Raji (cell line): Measurements from ENCODE around the gene MIF.

Experiments
- POLR2A ChIP-seq: IDR thresholded peaks from 2 replicates; pipeline ENCODE4 v1.6.1; 2011; ENCODE audit warnings: low read depth, low read length, control low read depth; ENCODE audit not compliant: insufficient read depth

Gene MIF

DNA sequence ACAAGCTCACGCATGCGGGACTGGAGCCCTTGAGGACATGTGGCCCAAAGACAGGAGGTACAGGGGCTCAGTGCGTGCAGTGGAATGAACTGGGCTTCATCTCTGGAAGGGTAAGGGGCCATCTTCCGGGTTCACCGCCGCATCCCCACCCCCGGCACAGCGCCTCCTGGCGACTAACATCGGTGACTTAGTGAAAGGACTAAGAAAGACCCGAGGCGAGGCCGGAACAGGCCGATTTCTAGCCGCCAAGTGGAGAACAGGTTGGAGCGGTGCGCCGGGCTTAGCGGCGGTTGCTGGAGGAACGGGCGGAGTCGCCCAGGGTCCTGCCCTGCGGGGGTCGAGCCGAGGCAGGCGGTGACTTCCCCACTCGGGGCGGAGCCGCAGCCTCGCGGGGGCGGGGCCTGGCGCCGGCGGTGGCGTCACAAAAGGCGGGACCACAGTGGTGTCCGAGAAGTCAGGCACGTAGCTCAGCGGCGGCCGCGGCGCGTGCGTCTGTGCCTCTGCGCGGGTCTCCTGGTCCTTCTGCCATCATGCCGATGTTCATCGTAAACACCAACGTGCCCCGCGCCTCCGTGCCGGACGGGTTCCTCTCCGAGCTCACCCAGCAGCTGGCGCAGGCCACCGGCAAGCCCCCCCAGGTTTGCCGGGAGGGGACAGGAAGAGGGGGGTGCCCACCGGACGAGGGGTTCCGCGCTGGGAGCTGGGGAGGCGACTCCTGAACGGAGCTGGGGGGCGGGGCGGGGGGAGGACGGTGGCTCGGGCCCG is at the start of gene MIF:
TSS of gene MIF (plus strand) at position 439 of the 765 bp plus-strand sequence. CDS start at position 531, 92 bp downstream.
- peak; percentile 96 for TF ChIP-seq POLR2A

DNA sequence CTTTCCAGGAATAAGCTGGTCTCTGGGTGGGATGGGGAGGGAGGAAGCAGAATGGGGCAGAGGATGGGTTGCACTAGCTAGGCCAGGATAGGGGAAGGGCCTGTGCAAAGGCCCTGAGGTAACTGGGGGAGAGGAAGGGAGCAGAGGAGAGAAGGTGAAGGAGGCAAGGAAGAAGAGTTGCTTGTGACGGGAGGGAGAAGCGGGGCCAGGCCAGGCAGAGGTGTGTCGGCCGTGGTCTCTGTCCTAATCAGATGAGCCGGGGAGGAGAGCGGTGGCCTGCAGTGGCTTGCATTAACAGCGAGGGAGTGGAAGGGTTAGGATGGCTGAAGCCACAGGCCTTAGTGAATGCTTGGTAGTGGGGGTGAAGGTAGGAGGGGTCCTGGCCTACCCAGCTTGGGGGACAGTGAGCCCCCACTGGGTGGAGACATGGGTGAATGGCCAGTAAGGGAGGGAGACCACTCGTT is 49.4 kb upstream of the MIF start:
- no peak for TF ChIP-seq POLR2A

DNA sequence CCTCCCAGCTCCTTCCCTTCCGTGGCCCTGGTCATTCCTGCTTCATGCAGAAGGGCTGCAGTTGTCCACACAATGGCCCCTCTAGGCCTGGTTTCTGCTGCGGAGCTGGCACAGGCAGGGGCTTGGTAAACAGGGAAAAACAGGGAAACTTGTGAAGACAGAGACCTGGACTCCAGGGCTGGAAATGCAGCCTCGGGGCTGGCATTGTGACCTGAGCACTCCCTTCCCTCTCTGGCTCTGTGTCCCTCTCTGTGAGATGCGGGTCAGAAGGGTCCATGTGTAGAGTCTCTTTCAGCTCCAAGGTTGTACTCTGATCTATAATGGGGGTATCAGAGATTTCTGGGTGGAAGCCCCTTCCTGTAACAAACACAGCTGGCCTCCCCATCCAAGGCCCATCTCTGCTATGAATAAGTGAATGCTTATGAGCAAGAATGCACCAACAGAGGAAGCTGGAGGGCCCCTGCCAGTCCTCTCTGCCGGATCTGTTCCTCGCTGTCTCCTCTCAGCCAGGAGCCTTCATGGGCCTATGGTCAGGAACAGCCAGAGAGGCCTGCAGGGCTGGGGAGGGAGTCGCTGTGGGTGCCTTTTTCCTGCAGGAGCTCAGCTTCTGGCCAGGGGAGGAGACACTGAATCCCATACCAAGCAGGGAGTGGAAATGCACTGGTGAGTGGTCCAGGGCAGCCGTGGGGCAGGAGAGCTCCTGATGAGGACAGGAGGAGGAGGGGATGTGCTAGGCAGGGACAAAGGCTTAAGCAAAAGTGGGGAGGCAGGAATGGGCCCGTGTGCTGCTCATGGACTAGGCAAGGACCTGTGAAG is 48.7 kb upstream of the MIF start:
- no peak for TF ChIP-seq POLR2A

DNA sequence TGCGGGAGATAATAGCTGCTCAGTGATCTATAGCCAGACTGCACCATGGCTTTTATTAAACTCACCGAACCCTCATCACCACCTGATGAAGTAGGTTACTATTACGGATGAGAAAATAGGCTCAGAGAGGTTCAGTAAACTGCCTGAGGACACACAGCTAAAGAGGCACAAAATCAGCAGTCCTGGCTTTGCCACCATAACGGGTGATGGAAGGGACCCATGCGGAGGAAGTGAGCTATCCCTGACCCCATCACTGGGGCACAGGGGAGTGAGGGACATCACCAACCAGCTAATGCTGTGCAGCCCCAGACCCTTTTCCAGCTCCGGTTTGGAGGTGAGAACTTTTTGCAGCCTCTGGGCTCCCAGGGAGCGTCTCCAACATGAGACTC is 48.1 kb upstream of the MIF start:
- no peak for TF ChIP-seq POLR2A

DNA sequence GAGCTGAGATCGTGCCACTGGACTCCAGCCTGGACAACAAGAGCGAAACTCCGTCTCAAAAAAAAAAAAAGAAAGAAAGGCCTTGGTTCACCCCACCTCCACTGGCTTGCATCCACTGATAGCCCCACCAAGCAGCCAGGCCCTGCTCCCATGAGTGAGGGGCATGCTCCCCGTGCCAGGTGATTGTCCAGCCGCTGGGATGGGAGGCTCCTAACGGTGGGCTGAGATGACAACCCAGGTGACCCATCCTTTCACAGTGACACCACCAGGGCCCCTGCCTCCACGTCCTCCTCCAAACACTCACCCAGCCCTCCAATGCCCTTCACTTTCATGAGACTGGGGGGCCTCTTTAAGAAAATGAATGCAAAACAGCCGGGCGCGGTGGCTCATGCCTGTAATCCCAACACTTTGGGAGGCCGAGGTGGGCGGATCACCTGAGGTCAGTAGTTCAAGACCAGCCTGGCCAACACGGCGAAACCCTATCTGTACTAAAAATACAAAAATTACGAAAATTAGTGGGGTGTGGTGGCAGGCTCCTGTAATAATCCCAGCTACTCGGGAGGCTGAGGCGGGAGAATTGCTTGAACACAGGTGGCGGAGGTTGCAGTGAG is 46.8 kb upstream of the MIF start:
- no peak for TF ChIP-seq POLR2A

DNA sequence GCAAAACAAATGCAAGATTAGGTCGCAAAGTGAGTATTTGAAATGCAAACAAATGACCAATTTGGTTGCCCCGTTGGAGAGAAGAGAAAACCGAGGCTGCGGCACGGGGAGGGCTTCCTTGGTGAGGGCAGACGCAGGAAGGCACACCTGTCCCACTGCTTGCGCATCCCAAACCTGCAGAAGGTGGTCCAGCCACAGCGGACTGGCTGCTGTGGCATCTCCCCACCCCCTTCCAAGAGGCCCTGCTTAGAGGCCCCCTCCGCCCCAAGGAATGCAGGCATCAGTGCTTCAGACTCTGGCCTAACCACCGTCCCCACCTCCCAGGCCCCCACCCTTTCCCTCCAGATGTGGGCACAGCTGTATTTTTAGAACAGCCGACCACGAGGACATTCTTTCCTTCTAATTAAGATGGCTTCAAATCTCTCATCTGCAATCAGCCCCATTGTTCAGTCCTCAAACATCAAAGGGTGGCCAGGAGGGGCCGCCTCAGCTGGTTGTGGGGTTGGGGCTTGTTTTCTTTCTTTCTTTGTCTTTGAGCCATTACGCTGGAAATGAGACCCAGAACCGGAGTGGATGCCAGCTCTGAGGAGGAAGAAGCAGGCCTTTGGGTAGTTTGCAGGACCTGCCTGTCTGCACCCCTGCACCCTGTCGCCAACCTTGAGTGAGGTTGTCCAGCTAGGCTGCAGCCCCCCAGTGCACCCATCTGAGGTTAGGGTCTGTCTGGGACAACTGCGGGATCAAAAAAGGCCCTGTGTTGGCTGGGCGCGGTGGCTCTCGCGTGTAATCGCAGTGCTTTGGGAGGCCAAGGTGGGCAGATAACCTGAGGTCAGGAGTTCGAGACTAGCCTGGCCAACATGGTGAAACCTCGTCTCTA is 46.0 kb upstream of the MIF start:
- TF ChIP-seq POLR2A = peak; percentile 71

DNA sequence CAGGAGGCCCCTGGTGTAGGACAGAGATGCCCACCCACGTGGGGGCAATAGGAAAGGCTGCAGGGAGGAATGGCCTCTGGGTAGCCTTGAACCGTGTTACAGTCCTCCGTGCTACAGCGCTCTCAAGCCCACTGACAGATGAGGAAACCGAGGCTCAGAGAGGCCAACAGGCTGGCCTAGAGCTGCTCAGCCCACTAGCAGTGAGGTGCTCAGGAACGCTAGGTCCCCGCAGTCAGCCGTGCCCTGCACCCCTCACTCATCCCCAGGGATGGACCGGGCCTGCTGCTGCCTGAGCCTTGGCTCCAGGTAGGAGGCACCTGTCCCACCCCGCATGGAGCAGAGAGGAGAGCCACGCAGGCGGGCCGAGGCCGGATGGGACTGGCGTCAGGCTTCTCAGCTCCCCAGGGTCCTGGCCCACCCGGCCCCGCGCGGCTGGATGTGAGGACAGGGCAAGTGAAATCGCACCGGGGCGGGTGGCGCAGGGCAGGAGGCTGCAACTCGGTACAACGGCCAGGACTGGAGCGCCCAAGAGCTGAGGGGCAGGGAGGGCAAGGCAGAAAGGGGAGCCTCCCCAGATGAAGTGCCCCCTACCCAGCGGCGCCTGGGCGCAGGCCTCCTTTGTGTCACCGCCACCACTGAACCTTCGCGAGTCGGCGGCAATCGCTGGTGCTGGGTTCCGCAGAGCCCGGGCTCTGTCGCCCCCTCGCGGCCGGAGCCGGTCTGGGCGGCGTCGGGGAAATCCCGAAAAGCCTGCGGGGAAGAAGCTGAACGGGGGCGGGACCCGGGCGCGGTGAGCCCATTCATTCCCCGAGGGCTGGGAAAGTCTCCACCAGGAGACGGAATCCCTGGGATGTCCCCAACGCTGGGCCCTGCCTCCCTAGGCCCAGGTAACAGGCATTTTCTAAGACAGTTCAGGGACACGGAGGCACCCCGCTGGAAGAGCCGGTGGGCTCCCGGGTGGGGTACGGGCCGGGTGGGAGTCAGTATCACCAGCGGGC is 44.9 kb upstream of the MIF start:
- 0 out of 2 replicates have a peak, but pooled peaks have one; percentile 21 for TF ChIP-seq POLR2A

DNA sequence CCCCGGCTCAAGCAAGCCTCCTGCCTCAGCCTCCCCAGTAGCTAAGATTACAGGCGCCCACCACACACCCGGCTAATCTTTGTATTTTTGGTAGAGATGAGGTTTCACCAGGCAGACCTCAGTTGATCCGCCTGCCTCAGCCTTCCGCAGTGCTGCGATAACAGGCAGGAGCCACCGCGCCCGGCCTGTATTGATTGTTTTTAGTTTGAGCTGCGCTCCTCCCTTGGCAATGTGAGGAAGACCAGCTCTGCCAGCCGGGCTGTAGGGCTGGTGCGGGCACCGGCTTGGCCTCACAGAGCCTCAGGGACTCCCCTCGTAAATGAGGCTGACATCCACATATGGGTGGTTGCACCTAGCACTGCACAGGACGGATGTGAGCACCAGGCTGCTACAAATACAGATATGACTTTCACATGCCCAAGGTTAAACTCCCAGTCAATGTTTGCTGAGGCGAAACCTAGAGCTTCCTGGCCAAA is 44.0 kb upstream of the MIF start:
- no peak for TF ChIP-seq POLR2A

DNA sequence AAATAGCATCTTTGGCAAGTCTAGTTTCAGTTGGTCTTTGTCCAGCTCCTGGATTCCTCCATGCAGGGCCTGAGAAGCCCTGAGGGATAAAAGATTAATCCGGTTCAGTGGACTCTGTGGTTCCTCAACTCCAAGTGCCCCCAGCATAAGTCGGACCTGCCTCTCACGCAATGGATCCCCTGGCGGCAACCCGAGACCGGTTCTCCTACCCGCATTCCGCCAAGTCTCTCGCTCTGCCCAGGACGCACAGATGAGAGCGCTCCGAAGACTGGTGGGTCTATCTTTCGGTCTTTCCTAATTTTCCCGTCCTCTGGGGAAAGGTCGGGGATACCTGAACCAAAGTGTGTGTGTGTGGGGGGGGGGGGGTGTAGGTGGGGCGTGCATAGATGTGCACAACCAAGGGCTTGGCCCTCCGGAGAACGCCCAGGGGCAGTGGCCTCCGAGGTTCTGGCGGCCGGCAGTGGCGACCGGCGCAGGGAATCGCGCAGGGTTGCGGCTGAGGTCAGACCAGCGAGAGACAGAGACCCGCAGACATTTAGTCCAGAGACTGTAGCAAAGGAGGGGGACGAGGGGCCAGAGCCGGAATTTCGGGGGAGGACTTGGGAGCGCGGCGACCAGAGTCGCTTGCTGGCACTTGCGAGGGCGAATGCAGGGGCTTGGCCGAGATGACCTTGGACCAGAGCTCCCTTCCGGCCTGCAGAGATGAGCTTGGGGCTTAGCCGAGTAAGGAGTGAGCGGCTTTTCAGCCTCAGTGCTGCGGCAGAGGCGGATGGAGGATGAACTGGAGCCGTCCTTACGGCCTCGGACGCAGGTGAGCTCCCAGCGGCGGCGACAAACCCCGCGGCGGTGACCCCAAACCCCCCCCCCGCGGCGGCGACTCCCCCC is 37.2 kb upstream of the MIF start:
- no peak for TF ChIP-seq POLR2A

DNA sequence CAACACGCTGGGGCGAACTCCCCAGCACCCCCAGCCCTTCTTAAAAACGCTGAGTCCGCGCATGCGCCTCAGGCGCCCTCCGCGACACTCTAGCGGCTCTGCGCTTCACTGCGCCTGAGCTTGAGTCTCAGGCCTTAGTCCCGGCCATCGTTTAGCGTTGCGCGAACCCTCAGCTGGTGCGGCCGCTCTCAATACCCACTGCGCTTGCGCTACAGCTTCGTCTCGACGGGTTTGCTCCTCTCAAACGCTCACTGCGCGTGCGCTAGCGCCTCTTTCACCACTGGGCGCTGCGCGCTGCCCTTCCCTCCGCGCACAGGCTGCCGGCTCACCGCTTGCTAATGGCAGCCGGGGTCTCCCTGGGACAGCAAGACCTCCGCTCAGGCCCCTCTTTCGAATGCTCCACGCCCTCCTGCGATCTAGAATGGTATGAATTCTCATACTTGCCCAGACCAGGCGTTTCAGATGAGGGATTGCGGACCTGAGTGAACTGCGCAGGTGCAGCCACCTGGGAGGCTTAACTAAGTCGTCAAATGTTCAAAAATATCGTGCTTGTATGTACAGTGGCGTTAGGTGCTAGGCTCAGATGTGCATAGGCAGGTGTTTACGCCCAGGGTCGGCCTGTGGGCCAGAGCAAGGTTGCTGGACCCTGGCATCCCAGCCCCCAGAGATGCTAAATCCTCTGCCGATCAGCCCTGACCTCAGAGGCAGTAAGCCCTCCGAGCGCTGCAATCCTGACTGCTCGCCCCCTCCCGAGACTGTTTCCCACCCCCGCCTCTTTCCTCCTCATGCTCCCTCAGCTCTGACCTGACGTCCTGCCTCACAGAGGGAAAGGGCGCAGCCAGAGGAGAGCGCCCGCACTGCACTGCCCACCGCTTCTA is 36.3 kb upstream of the MIF start, which contains the start of gene SLC2A11:
TSS of gene SLC2A11 (plus strand) at position 270 of the 878 bp plus-strand sequence. CDS start at position 395, 125 bp downstream.
- peak; percentile 98 for TF ChIP-seq POLR2A

DNA sequence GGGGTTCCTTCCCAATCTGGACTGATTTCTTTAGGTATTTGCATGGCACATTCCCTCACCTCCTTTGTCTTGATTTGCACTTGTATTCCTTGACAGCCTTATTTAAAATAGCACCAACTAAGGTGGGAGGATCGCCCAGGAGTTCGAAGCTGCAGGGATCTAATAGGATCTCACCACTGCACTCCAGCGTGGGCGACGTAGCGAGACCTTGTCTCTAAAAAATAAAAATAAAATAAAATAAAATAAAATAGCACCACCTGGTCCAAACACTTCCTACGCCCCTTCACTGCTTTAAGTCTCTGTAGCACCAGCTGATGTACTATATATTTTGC is 35.7 kb upstream of the MIF start:
- TF ChIP-seq POLR2A = no peak

DNA sequence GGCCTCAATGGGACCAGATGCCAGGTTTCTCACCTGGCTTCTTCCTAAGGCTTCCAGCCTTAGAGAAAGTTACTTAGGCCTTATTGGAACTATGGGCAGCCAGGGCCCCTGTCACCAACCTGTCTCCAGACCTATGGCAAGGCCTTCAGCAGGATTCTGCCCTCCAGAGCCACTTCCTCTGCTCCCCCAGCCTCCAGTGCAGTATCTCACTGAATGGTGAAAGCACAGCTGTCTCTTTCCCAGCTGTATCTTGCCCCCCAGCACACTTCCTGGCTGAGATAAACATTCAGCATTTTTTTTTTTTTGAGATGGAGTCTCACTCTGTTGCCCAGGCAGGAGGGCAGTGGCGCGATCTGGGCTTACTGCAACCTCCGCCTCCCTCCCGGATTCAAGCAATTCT is 35.0 kb upstream of the MIF start:
- TF ChIP-seq POLR2A = no peak

DNA sequence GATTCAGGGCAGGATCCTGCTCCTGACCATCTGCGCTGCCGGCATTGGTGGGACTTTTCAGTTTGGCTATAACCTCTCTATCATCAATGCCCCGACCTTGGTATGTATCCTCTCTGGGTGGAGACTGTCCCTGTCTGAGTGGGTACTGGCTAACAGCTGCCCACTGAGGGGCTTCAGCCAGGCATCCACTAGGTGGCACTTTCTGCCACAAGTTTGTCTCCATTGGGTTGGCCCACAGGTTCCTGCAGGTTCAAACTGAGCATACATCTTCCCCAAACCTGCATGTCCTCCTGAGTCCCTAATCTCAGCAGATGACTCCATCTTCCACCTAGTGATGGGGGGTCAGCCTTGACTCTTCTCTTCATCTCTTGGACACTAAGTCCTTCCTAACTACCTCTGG is 32.1 kb upstream of the MIF start:
- no peak for TF ChIP-seq POLR2A
